Measurements from ENCODE around the gene B3GALT2.
"Not testable (repeated sequence)": the region's sequence is repeated elsewhere in the genome, so short reads cannot be mapped to it uniquely, and the experiment has no call there.

Gene B3GALT2

GRCh38 chr1:193192586-193192985 lies 6.2 kb upstream of the B3GALT2 start:
- Mint-ChIP-seq H3K27me3 (no peaks in the 10 kb centered on the region), H3K9me3 (no peaks in the 10 kb centered on the region), H3K27ac (no peak overlapping the region), H3K4me1 (ENCODE audit: low read depth) (no peaks in the 10 kb centered on the region), H3K4me3 (no peak overlapping the region), H3K36me3 (ENCODE audit: low read depth) (peaks cover 17% of the 10 kb centered on the region)
- intact Hi-C loops (cut with micrococcal nuclease): no loop called here

- Mint-ChIP-seq H3K36me3 (ENCODE audit: low read depth) (peaks cover 17% of the 10 kb centered on the region), H3K27ac (no peak overlapping the region), H3K9me3 (no peaks in the 10 kb centered on the region), H3K4me1 (ENCODE audit: low read depth) (peaks cover 10% of the 10 kb centered on the region), H3K27me3 (no peaks in the 10 kb centered on the region), H3K4me3 (no peak overlapping the region)
- intact Hi-C loops (cut with micrococcal nuclease): no loop called here
Observed at GRCh38 chr1:193190096-193190744, 3.8 kb upstream of the B3GALT2 start.

- Mint-ChIP-seq H3K27me3 (no peaks in the 10 kb centered on the region), H3K36me3 (ENCODE audit: low read depth) (peaks cover 17% of the 10 kb centered on the region), H3K4me3 (no peak overlapping the region), H3K4me1 (ENCODE audit: low read depth) (peaks cover 10% of the 10 kb centered on the region), H3K9me3 (no peaks in the 10 kb centered on the region), H3K27ac (no peak overlapping the region)
- intact Hi-C loops (cut with micrococcal nuclease): loop anchor here (10.0 kb wide), 1 partner anchor 175 kb away; no protein-coding TSS in a partner anchor
Observed at GRCh38 chr1:193189442-193190095, 3.2 kb upstream of the B3GALT2 start.

GRCh38 chr1:193188915-193189314 lies 2.5 kb upstream of the B3GALT2 start:
- Mint-ChIP-seq H3K4me1 (ENCODE audit: low read depth) (peaks cover 10% of the 10 kb centered on the region), H3K36me3 (ENCODE audit: low read depth) (peaks cover 17% of the 10 kb centered on the region)
- H3K27me3 Mint-ChIP-seq, H3K4me3 Mint-ChIP-seq, H3K27ac Mint-ChIP-seq, H3K9me3 Mint-ChIP-seq: not testable (repeated sequence)
- intact Hi-C loops (cut with micrococcal nuclease): loop anchor here (10.0 kb wide), 1 partner anchor 176 kb away; no protein-coding TSS in a partner anchor

GRCh38 chr1:193187114-193187513 lies 701 bp upstream of the B3GALT2 start:
- intact Hi-C loops (cut with micrococcal nuclease): loop anchor here (10.0 kb wide), 1 partner anchor 178 kb away; no protein-coding TSS in a partner anchor
- peaks cover 9% of the 10 kb centered on the region for H3K36me3 Mint-ChIP-seq (ENCODE audit: low read depth)
- no peaks in the 10 kb centered on the region for H3K27me3 Mint-ChIP-seq
- H3K4me3 Mint-ChIP-seq: no peak overlapping the region
- H3K9me3 Mint-ChIP-seq: no peaks in the 10 kb centered on the region
- H3K27ac Mint-ChIP-seq: no peak overlapping the region
- H3K4me1 Mint-ChIP-seq (ENCODE audit: low read depth): peaks cover 15% of the 10 kb centered on the region

- Mint-ChIP-seq H3K4me1 (ENCODE audit: low read depth) (peaks cover 15% of the 10 kb centered on the region), H3K9me3 (no peaks in the 10 kb centered on the region), H3K27me3 (no peaks in the 10 kb centered on the region), H3K36me3 (ENCODE audit: low read depth) (no peaks in the 10 kb centered on the region), H3K27ac (no peak overlapping the region), H3K4me3 (no peak overlapping the region)
- intact Hi-C loops (cut with micrococcal nuclease): loop anchor here (10.0 kb wide), 1 partner anchor 180 kb away; no protein-coding TSS in a partner anchor
Observed at GRCh38 chr1:193185211-193185610, 1.2 kb downstream of the B3GALT2 start.

DNA sequence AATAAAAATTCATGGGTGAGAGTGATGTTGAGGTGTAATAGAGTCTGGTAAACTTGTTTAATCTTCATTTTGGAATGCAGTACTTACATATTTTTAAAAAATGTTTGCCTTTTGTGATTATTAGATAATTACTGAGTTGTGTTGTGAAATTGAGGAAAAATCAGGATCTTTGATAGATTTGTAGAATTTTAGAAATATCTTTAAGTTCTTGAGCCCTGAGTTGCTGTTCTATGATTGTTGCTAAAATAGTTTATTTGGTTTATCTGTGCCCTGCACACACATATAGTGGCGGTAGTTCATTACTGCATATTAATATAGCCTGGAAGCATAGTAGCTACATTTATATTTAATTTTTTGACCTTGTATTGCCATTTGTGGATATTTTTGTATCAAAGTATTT lies 1.6 kb downstream of the B3GALT2 start:
- Mint-ChIP-seq H3K27me3 (no peaks in the 10 kb centered on the region), H3K27ac (no peak overlapping the region), H3K9me3 (no peaks in the 10 kb centered on the region), H3K4me3 (no peak overlapping the region), H3K4me1 (ENCODE audit: low read depth) (peaks cover 15% of the 10 kb centered on the region), H3K36me3 (ENCODE audit: low read depth) (no peaks in the 10 kb centered on the region)
- intact Hi-C loops (cut with micrococcal nuclease): loop anchor here (5.0 to 10.0 kb wide), 2 partner anchors 180 to 1108 kb away; no protein-coding TSS in a partner anchor

GRCh38 chr1:193183019-193183627 lies 3.3 kb downstream of the B3GALT2 start:
- H3K4me1 Mint-ChIP-seq (ENCODE audit: low read depth): peaks cover 15% of the 10 kb centered on the region
- no peak overlapping the region for H3K4me3 Mint-ChIP-seq
- intact Hi-C loops (cut with micrococcal nuclease): loop anchor here (5.0 to 10.0 kb wide), 2 partner anchors 182 to 1109 kb away; no protein-coding TSS in a partner anchor

GRCh38 chr1:193181985-193182384 lies 4.4 kb downstream of the B3GALT2 start:
- no peak overlapping the region for H3K4me3 Mint-ChIP-seq
- no peaks in the 10 kb centered on the region for H3K36me3 Mint-ChIP-seq (ENCODE audit: low read depth)
- peaks cover 15% of the 10 kb centered on the region for H3K4me1 Mint-ChIP-seq (ENCODE audit: low read depth)
- intact Hi-C loops (cut with micrococcal nuclease): loop anchor here (5.0 to 10.0 kb wide), 2 partner anchors 183 to 1110 kb away; no protein-coding TSS in a partner anchor
- H3K9me3 Mint-ChIP-seq: no peaks in the 10 kb centered on the region
- H3K27me3 Mint-ChIP-seq: no peaks in the 10 kb centered on the region
- H3K27ac Mint-ChIP-seq: no peak overlapping the region

More at GRCh38 chr1:193183019-193183627, 3.3 kb downstream of the B3GALT2 start:
- H3K27me3 Mint-ChIP-seq: no peaks in the 10 kb centered on the region
- H3K36me3 Mint-ChIP-seq (ENCODE audit: low read depth): no peaks in the 10 kb centered on the region
- H3K9me3 Mint-ChIP-seq: no peaks in the 10 kb centered on the region
- H3K27ac Mint-ChIP-seq: no peak overlapping the region

DNA sequence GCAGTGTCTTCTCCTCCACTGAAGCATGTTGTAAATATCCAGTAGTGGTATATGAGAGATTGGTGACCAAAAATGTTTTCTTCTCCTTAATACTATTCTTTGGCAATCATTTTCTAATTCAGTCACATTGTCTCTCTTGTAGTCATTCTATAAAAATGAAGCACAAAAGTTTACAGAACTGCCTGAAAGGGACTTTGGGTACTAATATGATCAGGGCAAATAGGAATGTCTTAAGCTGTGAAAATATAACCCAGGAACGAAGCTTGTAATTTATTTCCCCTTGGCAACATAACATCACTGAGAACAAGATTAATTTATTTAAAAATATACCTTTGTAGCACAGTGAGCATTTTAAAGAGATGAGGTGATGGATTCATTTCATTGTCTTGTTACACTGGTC lies 4.9 kb downstream of the B3GALT2 start:
- intact Hi-C loops (cut with micrococcal nuclease): loop anchor here (5.0 to 10.0 kb wide), 2 partner anchors 183 to 1111 kb away; no protein-coding TSS in a partner anchor
- Mint-ChIP-seq H3K9me3 (no peaks in the 10 kb centered on the region), H3K4me3 (no peak overlapping the region)

DNA sequence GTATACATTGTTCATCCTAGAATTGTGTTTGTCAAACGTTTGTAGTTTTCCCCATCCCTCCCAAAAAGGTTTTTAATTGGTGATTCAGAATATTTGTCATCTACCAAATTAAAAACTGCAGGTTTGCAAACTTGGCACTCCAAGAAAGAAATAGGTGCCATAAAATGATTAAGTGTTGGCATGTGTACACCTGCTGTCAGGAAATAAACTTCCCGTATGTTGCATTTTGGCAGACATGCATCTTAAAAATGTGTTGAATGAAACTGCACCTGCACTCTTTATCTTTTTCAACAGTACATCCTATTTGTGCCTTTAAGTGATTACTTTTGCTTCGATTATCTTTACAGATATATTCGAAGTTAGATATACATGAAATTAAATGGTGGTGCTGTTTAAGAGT lies 7.3 kb downstream of the B3GALT2 start:
- Mint-ChIP-seq H3K4me3 (no peak overlapping the region), H3K36me3 (ENCODE audit: low read depth) (no peaks in the 10 kb centered on the region), H3K4me1 (ENCODE audit: low read depth) (peaks cover 5% of the 10 kb centered on the region), H3K9me3 (no peaks in the 10 kb centered on the region), H3K27me3 (no peaks in the 10 kb centered on the region), H3K27ac (no peak overlapping the region)
- intact Hi-C loops (cut with micrococcal nuclease): no loop called here

More for the DNA sequence above, 4.9 kb downstream of the B3GALT2 start:
- H3K27me3 Mint-ChIP-seq: no peaks in the 10 kb centered on the region
- H3K4me1 Mint-ChIP-seq (ENCODE audit: low read depth): peaks cover 11% of the 10 kb centered on the region
- no peaks in the 10 kb centered on the region for H3K36me3 Mint-ChIP-seq (ENCODE audit: low read depth)
- H3K27ac Mint-ChIP-seq: no peak overlapping the region

- Mint-ChIP-seq H3K4me1 (ENCODE audit: low read depth) (no peaks in the 10 kb centered on the region), H3K9me3 (no peaks in the 10 kb centered on the region), H3K27ac (no peak overlapping the region), H3K36me3 (ENCODE audit: low read depth) (no peaks in the 10 kb centered on the region), H3K4me3 (no peak overlapping the region), H3K27me3 (no peaks in the 10 kb centered on the region)
- intact Hi-C loops (cut with micrococcal nuclease): no loop called here
Observed at GRCh38 chr1:193176788-193177187, 9.6 kb downstream of the B3GALT2 start.

GRCh38 chr1:193176113-193176512 lies 10.3 kb downstream of the B3GALT2 start:
- Mint-ChIP-seq H3K27me3 (no peaks in the 10 kb centered on the region), H3K36me3 (ENCODE audit: low read depth) (no peaks in the 10 kb centered on the region), H3K4me3 (no peak overlapping the region), H3K9me3 (no peaks in the 10 kb centered on the region), H3K27ac (no peak overlapping the region), H3K4me1 (ENCODE audit: low read depth) (no peaks in the 10 kb centered on the region)
- intact Hi-C loops (cut with micrococcal nuclease): no loop called here

- intact Hi-C loops (cut with micrococcal nuclease): no loop called here
- H3K4me1 Mint-ChIP-seq (ENCODE audit: low read depth): peaks cover 5% of the 10 kb centered on the region
- H3K4me3 Mint-ChIP-seq: no peak overlapping the region
- peaks cover 35% of the 10 kb centered on the region for H3K36me3 Mint-ChIP-seq (ENCODE audit: low read depth)
- no peak overlapping the region for H3K27ac Mint-ChIP-seq
- no peaks in the 10 kb centered on the region for H3K9me3 Mint-ChIP-seq
- no peaks in the 10 kb centered on the region for H3K27me3 Mint-ChIP-seq
Observed at GRCh38 chr1:193157360-193157759, 29.1 kb downstream of the B3GALT2 start.

Measured in dendritic cell treated with granulocyte-macrophage colony-stimulating factor and Interleukin-4, amounts not matched to agents 40 ng/mL and 50 ng/mL, for 4 days (primary cell).